HG03571 (cell line): Measurements from ENCODE around the gene MBOAT7.

ENCODE experiments used
- ATAC-seq: cut with Tn5 transposase; IDR thresholded peaks from one replicate; pipeline ENCODE4 v1.9.1; 2021; ENCODE audit not compliant: unreplicated experiment

The MBOAT7 gene

DNA sequence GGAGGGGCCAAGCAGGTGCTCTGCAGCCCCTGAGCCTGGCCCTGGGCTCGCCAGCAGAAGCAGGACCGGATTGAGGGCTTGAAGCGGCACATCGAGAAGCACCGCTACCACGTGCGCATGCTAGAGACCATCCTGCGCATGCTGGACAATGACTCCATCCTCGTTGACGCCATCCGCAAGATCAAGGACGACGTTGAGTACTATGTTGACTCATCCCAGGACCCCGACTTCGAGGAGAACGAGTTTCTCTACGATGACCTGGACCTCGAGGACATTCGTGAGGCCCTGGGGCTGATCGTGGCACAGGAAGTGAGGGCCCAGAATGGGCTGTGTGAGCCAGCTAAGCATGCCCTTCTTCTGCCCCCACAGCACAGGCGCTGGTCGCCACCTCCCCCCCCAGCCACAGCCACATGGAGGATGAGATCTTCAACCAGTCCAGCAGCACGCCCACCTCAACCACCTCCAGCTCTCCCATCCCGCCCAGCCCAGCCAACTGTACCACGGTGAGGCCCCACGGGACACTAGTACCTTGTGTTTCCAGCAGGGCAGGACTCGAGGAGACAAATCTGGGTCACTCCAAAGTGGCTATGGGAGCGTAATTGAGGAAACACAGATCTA lies 43.7 kb downstream of the MBOAT7 start:
- ATAC-seq: no peak

DNA sequence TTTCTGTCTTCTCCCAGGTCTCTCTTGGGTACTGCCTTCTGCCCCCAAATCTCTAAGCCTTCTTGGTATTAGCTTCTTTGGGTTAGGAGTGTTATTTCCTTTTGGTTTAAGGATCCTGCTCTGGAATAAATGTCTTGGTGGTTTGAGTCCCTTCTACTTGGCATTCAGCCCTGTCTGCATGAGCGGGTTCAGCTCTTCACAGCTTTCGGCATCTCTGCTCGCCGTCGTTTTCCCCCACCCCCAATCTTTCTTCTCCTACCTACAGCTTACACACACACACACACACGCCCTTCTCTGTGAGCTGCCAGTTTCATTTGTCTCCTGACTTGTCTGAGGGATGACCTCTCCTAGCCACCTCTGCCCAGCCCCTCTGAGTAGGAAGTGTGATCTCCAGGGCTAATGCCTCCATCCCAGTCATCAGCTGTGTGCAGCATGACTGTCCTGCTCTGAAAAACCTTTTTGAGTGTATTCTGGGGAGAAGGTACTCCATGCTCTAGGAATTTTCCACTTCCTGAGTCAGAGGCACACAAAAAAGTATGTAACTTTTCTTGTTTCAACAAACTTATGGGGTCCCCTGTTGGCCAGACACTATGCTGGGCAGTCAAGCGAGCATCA lies 47.1 kb downstream of the MBOAT7 start:
- ATAC-seq: no peak

DNA sequence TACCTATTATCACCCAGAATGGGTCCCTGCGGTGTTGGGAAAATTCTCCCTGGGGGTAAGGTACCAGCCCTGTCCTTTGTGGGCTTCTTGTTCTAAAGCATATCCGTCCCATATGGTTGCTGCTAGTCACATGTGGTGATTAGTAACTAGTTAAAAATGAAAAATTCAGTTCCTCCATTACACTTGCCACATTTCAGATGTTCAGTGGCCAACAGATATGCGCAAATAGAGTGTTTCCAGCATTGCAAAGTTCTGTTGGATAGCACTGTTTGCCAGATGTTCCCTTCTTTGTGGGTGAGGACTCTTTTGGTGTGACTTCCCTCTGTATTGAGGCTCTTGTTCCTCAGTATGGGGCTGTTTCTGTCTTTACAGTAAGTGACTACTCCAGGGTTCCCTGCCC lies 48.0 kb downstream of the MBOAT7 start:
- ATAC-seq: no peak

DNA sequence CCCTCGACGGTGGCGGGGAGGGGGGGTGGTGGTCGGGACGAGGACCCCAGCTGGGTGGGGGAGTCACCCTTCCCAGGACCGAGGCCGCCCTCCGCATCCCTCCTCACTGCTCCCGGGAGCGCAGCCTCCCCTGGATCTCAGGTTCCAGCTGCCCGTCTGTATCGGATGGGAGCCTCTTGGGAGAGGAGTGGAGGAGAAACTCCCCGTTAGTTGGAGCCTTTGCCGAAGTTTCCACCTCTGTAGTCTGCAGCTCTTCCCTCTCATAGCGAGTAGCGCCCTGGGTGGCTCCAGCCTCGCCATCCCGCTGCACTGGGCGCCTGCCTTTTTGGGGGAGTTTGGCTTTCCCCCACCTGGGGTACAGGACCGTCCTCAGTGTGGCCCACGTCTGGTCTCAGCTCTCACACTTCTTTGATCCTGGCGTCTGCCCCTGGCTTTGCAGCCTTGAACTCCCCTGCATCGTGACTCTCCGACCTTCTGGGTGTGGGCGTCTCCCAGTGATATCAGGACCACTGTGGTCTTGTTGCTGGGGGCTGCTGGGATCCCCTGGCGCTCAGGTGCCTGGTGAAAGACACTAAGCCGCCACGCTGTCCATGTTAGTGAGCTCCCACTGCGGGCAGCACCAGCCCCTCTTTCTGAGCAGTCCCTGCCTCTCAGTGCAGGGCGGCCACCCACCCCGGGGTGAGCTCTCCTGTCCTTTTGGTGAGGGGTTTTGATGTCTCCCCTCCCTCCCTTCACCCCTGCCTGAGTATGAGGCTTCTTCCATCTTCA lies 50.7 kb downstream of the MBOAT7 start:
- ATAC-seq: no peak

DNA sequence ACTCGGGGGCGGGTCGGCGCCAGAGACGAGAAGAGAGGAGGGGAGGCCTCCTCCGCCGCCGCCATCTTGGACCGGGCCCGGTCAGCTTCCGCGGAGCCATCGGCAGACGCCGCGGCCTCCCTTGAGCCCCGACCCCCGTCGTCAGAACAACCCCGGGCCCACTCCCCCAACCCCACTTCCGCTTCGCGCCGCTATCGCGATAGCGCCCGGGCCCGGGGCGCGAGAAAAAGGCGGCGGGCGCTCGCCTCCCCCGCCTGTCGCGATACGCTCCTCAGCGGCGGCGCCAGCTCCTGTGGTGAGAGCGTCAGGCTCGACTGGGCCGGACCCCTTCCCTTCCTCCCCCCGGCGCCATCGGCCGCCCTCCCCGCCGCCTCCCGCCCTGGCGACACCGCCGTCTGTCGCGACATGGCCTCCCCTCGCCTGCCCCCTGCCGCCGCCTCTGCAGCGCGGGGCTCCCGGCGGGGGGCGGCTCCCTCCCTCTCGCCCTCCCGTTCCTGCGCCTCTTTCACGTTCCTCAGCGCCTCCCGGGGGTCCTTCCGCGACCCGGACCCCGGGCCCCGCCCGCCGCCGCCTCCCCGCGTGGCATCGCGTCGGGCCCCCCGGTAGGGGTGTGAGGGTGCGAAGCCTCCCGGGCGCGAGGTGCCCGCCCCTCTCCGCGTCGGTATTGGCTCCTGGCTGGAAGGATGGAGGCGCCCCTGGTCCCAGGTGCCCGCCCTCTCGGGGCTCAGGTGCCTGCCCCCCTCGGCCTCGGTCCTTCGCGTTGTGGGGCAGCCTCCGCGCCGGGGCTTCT lies 51.5 kb downstream of the MBOAT7 start, which contains the start of gene CNOT3:
Gene CNOT3 (plus strand): TSS at position 64 of the 790 bp plus-strand sequence. CDS start 5,217 bp downstream, outside the sequence.
- no peak for ATAC-seq

DNA sequence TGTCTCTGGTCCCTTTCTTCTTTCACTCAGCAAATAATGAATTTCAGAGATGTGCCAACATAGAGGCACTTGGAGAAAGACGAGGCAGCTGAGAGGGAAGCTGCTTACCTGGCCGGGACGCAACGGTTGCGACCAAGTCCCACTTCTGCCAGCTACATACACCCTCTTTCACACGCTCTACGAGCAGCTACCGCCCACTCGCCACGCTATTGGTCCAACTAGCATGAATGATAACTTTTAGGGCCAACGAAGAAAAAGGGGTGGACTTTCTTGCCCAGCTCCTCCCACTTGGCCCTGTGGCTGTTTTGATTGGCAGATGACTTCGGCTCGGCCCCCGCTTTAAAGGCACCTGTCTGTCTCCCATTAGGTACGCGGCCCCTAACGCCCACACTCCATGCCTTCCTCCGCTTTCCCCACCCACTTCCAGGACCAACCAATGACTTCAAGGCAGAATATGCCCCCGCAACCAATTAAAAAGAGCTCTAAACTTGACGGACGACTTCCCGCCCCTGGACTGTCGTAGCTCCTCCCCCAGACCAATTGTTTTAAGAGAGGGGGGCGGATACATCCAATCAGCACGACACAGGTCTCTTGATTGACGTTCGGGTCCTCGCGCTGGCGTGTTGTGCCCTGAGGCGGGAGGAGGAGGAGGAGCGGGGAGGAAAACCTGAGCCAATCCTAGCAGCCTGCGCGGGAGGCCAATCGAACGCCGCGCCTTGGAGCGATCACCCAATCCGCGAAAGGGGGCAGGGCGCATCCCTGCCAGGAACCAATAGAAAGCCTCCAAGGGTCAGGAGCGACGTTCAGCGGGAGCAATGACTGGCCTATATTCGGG lies 52.3 kb downstream of the MBOAT7 start:
- peak; percentile 68 for ATAC-seq

DNA sequence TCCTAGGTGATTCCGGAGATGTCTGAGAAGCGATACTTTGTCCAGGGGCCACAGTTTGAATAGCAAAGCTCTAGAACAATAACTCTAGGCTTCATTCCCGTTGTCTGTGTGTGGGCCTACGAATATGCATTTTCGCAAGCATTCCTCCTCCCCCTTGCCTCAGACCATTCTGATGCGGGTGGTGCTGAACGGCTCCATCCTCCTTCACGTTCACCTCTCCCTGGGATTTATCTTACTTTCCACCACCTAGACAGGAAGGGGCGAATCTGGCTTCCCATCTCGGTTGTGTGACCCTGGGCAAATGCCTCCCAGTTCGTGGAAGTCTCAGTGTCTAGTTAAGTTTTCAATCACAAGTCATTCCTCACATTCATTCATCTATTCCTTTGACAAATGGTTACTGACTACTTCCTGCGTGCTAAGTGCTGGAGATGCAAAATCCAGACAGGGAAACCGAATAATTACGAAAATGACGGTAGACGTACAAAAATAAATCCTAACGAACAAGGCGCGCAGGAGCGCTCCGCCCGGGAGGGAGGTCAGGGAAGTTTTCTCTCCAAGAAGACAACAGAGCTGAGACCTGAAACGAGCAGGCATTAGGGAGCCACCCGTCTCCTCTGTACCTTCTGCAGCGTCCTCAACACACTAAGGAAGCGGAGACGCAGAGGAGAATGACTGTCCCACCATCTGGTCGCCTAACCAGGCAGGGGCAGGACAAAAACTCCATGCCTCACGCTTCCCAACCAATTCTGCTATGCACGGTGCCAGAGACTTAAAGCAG lies 53.1 kb downstream of the MBOAT7 start:
- ATAC-seq: no peak

DNA sequence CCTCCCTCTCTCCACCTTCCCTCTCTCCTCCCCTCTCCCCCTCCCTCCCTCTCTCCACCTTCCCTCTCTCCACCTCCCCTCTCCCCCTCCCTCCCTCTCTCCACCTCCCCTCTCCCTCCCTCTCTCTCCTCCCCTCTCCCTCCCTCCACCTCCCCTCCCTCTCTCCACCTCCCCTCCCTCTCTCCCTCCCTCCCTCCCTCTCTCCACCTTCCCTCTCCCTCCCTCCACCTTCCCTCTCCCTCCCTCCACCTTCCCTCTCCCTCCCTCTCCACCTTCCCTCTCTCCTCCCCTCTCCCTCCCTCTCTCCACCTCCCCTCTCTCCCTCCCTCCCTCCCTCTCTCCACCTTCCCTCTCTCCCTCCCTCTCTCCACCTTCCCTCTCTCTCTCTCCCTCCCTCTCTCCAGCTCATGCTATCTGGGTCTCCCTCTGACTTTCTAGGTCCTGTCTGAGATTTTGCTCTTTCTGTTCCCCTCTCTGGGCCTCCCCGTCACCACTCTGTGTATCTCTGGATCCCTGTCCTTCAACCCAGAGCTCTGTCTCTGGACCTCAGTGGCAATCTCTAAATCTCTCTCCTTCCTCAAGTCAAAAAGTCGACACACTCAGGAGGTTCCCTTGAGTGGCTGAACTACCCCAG lies 55.3 kb downstream of the MBOAT7 start:
- no peak for ATAC-seq

DNA sequence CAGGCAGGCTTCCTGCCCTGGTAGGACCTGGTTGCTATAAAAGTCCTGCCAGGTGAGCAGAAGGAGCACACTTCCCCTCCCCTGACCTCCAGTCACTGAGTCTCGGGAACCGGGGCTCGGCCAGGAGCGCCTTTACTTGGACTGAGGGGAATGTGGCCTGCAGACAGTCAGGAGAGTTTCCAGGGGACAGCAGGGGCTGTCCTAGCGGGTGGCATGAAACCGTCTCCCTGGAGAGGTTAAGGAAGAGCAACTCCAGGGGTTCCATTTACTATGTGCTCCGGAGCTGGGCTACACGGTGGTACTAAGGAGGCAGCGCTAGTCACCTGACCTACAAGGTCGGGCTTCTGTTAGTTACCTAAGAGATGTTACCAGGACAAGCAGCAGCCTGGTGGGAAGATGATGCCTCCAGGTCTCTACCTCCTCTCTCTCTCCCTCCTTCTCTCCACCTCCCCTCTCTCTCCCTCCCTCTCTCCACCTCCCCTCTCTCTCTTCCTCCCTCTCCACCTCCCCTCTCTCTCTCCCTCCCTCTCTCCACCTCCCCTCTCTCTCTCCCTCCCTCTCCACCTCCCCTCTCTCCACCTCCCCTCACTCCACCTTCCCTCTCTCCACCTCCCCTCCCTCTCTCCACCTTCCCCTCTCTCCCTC lies 55.9 kb downstream of the MBOAT7 start:
- no peak for ATAC-seq

DNA sequence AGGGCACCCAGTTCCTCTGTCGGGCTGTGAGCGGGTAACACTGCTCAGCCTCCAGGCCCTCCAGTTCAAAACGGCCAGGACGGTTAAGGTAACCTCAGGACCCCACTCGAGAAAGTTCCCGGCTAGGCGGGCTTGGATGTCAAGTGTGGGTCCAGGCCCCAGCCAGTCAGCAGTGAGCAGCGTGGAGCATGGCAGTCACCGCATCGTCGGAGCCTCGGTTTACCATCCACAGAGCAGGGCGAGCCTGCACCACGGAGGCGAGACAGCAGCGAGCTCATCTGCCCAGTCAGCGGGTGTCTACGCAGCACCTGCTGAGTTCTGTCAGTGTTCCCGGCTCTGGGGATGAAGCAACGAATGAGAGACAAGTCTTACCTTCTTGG lies 59.8 kb downstream of the MBOAT7 start:
- ATAC-seq: no peak

DNA sequence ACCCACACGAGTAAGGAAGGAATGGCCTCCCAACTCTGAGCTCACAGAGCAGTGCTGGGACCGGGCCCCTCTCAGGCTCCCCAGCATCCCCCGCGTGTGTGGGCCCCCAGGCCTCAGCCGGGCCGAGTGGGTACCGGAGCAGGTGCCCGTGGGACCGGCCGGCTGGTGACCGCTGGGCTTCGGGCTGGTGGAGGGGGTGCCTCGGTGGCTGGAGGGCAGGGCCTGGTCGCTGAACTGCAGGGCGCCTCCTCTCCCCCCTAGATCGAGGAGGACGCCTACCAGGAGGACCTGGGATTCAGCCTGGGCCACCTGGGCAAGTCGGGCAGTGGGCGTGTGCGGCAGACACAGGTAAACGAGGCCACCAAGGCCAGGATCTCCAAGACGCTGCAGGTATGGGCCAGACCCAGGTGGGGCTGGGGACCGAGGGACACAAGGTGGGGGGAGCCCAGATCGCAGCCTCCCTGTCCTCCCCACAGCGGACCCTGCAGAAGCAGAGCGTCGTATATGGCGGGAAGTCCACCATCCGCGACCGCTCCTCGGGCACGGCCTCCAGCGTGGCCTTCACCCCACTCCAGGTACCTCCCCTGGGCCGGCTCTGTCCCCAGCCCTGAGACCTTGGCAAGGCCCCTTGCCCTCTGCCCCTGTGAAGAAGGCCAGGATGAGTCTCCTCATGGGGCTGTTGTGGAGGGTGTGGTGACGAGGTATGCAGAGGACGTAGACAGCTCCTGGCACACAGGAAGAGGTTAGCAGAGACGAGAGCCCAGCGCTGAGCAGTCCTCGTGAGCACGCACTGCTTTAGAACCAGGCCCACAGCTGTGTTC lies 60.4 kb downstream of the MBOAT7 start:
- ATAC-seq: no peak

DNA sequence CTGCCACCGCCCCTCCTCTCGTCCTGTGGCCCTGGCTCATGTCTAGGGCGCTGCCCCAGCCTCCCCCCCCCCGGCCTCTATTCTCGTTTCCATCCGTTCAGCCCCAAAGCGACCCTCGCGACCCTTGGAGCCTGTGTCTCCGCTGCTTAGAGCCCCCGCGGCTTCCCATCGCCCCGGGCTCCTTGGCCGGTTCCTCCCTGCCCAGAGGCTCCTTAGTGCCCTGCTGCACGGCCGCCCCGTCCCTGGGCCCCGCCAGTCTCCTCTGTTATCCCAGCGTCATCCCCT lies 61.0 kb downstream of the MBOAT7 start:
- no peak for ATAC-seq

DNA sequence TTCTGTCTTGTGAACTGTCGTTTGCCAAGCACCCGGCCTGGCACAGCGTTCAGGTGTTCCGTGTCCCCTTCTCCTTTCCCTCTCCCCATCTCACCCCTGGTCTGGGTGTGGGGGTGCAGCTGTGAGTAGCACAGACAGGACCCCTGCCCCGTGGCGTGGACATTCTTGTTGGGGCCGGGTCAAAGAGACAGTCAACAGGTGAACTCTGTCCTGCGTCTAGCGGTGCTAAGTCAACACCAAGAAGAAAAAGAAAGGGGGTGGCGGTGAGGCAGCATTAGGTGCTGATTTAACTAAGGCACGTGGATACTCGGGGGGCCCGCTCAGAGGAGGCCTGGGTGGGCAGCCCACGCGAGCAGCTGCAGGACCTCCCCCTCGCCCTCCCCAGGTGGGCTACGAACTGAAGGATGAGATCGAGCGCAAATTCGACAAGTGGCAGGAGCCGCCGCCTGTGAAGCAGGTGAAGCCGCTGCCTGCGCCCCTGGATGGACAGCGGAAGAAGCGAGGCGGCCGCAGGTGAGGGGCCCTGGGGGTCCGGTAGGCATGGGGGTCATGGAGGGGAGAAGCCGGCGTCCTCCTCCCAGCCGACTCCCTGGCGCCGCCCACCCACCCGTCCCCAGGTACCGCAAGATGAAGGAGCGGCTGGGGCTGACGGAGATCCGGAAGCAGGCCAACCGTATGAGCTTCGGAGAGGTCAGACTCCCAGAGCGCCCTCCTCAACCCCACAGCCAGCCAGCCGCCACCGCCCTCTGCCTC lies 61.5 kb downstream of the MBOAT7 start:
- ATAC-seq: no peak

DNA sequence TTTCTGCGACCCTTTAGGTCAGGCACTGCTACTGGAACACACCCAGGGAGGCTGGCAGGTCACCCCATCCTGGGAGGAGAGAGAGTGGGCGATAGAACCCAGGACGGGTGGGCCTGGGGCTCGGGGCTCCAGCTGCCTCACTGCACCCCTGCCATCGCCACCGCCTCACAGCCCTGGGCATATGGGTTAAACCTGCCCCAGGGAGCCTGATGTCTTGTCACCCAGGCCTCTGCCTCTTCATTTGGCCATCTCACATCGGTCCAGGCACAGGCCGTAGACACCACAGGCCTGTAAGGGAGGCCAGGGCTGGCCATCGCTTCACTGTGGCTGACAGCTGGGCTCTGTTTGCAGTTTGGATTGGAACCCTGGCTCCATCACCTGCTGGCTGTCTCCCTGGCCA lies 63.7 kb downstream of the MBOAT7 start:
- ATAC-seq: no peak

DNA sequence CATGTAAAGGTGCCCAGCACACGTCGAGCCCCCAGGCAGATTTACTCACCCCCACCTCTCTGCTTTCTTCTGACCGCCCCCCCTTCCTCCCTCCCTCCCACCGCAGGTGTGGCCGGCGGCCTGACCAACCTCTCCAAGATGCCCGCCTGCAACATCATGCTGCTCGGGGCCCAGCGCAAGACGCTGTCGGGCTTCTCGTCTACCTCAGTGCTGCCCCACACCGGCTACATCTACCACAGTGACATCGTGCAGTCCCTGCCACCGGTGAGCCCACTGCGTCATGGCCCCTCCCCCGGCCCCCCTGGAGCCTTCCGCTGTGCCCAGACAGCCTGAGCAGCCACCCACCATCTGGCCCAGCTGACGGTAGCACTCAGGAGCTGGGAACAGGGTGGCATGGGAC lies 65.0 kb downstream of the MBOAT7 start:
- ATAC-seq: no peak

DNA sequence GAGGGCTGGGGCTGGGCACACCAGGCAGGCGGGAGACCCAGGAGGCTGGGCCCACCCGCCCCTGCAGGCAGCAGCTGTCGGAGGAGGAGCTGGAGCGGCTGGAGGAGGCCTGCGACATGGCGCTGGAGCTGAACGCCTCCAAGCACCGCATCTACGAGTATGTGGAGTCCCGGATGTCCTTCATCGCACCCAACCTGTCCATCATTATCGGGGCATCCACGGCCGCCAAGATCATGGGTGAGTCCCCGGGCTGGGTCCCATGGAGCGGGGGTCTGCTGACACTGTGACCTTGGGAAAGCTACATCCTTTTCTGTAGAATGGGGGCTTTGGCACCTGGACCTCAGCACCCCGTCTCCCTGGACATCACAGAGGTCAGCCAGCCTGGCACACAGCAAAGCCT lies 65.7 kb downstream of the MBOAT7 start:
- ATAC-seq: no peak
